Measurements from ENCODE around the gene FZD10.

FZD10 gene

DNA sequence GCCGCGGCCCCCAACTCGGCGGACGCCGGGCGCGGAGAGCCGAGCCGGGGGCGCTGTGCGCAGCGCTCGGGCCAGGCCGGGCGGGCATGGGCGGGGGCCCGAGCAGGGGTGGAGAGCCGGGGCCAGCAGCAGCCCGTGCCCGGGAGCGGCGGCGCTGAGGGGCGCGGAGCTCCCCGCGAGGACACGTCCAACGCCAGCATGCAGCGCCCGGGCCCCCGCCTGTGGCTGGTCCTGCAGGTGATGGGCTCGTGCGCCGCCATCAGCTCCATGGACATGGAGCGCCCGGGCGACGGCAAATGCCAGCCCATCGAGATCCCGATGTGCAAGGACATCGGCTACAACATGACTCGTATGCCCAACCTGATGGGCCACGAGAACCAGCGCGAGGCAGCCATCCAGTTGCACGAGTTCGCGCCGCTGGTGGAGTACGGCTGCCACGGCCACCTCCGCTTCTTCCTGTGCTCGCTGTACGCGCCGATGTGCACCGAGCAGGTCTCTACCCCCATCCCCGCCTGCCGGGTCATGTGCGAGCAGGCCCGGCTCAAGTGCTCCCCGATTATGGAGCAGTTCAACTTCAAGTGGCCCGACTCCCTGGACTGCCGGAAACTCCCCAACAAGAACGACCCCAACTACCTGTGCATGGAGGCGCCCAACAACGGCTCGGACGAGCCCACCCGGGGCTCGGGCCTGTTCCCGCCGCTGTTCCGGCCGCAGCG lies 639 bp downstream of the FZD10 start:
- TF ChIP-seq CSDC2 (CRISPR knock-in tag; IDR thresholded peaks at IDR 0.05) (no peak), ARNTL (CRISPR knock-in tag; IDR thresholded peaks at IDR 0.05; ENCODE audit: borderline replicate concordance, low read depth) (no peak), TOX (CRISPR knock-in tag; IDR thresholded peaks at IDR 0.05; ENCODE audit: borderline replicate concordance) (no peak), PPARA (CRISPR knock-in tag; IDR thresholded peaks at IDR 0.05; ENCODE audit: borderline replicate concordance) (no peak), ZNF565 (CRISPR knock-in tag; conservative IDR thresholded peaks at IDR 0.05; ENCODE audit: low read depth) (no peak), ISL1 (CRISPR knock-in tag; IDR thresholded peaks at IDR 0.05) (no peak), TCF4 (CRISPR knock-in tag; IDR thresholded peaks at IDR 0.05; ENCODE audit: borderline replicate concordance) (no peak), ZC3H10 (CRISPR knock-in tag; IDR thresholded peaks at IDR 0.05) (no peak), ZNF70 (CRISPR knock-in tag; IDR thresholded peaks at IDR 0.05) (no peak), ZFP3 (CRISPR knock-in tag; IDR thresholded peaks at IDR 0.05) (no peak), ZNF8 (CRISPR knock-in tag; IDR thresholded peaks at IDR 0.05) (no peak), CREB5 (CRISPR knock-in tag; IDR thresholded peaks at IDR 0.05; ENCODE audit: low read depth) (no peak)
- TF ChIP-seq, protein P1, sequence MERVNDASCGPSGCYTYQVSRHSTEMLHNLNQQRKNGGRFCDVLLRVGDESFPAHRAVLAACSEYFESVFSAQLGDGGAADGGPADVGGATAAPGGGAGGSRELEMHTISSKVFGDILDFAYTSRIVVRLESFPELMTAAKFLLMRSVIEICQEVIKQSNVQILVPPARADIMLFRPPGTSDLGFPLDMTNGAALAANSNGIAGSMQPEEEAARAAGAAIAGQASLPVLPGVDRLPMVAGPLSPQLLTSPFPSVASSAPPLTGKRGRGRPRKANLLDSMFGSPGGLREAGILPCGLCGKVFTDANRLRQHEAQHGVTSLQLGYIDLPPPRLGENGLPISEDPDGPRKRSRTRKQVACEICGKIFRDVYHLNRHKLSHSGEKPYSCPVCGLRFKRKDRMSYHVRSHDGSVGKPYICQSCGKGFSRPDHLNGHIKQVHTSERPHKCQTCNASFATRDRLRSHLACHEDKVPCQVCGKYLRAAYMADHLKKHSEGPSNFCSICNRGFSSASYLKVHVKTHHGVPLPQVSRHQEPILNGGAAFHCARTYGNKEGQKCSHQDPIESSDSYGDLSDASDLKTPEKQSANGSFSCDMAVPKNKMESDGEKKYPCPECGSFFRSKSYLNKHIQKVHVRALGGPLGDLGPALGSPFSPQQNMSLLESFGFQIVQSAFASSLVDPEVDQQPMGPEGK (CRISPR knock-in tag; IDR thresholded peaks at IDR 0.05; ENCODE audit: borderline replicate concordance): no peak
- TF ChIP-seq, protein P2, sequence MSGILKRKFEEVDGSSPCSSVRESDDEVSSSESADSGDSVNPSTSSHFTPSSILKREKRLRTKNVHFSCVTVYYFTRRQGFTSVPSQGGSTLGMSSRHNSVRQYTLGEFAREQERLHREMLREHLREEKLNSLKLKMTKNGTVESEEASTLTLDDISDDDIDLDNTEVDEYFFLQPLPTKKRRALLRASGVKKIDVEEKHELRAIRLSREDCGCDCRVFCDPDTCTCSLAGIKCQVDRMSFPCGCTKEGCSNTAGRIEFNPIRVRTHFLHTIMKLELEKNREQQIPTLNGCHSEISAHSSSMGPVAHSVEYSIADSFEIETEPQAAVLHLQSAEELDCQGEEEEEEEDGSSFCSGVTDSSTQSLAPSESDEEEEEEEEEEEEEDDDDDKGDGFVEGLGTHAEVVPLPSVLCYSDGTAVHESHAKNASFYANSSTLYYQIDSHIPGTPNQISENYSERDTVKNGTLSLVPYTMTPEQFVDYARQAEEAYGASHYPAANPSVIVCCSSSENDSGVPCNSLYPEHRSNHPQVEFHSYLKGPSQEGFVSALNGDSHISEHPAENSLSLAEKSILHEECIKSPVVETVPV (CRISPR knock-in tag; IDR thresholded peaks at IDR 0.05): no peak
- no peak for ATAC-seq

DNA sequence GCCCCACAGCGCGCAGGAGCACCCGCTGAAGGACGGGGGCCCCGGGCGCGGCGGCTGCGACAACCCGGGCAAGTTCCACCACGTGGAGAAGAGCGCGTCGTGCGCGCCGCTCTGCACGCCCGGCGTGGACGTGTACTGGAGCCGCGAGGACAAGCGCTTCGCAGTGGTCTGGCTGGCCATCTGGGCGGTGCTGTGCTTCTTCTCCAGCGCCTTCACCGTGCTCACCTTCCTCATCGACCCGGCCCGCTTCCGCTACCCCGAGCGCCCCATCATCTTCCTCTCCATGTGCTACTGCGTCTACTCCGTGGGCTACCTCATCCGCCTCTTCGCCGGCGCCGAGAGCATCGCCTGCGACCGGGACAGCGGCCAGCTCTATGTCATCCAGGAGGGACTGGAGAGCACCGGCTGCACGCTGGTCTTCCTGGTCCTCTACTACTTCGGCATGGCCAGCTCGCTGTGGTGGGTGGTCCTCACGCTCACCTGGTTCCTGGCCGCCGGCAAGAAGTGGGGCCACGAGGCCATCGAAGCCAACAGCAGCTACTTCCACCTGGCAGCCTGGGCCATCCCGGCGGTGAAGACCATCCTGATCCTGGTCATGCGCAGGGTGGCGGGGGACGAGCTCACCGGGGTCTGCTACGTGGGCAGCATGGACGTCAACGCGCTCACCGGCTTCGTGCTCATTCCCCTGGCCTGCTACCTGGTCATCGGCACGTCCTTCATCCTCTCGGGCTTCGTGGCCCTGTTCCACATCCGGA lies 1.4 kb downstream of the FZD10 start:
- ATAC-seq: no peak
- TF ChIP-seq ZFP30 (CRISPR knock-in tag; IDR thresholded peaks at IDR 0.05) (no peak), ZNF8 (CRISPR knock-in tag; IDR thresholded peaks at IDR 0.05) (no peak), ZFP3 (CRISPR knock-in tag; IDR thresholded peaks at IDR 0.05) (no peak), BACH2 (CRISPR knock-in tag; IDR thresholded peaks at IDR 0.05; ENCODE audit: borderline replicate concordance) (no peak), ZC3H10 (CRISPR knock-in tag; IDR thresholded peaks at IDR 0.05) (no peak), TCF4 (CRISPR knock-in tag; IDR thresholded peaks at IDR 0.05; ENCODE audit: borderline replicate concordance) (no peak), ZNF70 (CRISPR knock-in tag; IDR thresholded peaks at IDR 0.05) (no peak), ISL1 (CRISPR knock-in tag; IDR thresholded peaks at IDR 0.05) (no peak)
- TF ChIP-seq, protein P1 (CRISPR knock-in tag; IDR thresholded peaks at IDR 0.05; ENCODE audit: borderline replicate concordance): no peak

GRCh38 chr12:130164216-130164542 lies 1.9 kb downstream of the FZD10 start:
- TF ChIP-seq ARNTL (CRISPR knock-in tag; IDR thresholded peaks at IDR 0.05; ENCODE audit: borderline replicate concordance, low read depth) (no peak), CREB5 (CRISPR knock-in tag; IDR thresholded peaks at IDR 0.05; ENCODE audit: low read depth) (no peak), ZNF8 (CRISPR knock-in tag; IDR thresholded peaks at IDR 0.05) (no peak), PPARA (CRISPR knock-in tag; IDR thresholded peaks at IDR 0.05; ENCODE audit: borderline replicate concordance) (no peak), ZFP3 (CRISPR knock-in tag; IDR thresholded peaks at IDR 0.05) (no peak), ESRRG (CRISPR knock-in tag; IDR thresholded peaks at IDR 0.05) (no peak), CSDC2 (CRISPR knock-in tag; IDR thresholded peaks at IDR 0.05) (no peak), ZNF70 (CRISPR knock-in tag; IDR thresholded peaks at IDR 0.05) (no peak), ZC3H10 (CRISPR knock-in tag; IDR thresholded peaks at IDR 0.05) (no peak), BACH2 (CRISPR knock-in tag; IDR thresholded peaks at IDR 0.05; ENCODE audit: borderline replicate concordance) (no peak), TCF4 (CRISPR knock-in tag; IDR thresholded peaks at IDR 0.05; ENCODE audit: borderline replicate concordance) (no peak), ISL1 (CRISPR knock-in tag; IDR thresholded peaks at IDR 0.05) (no peak), OSR1 (CRISPR knock-in tag; IDR thresholded peaks at IDR 0.05) (no peak), ZNF565 (CRISPR knock-in tag; conservative IDR thresholded peaks at IDR 0.05; ENCODE audit: low read depth) (no peak), TOX (CRISPR knock-in tag; IDR thresholded peaks at IDR 0.05; ENCODE audit: borderline replicate concordance) (no peak), RARB (CRISPR knock-in tag; IDR thresholded peaks at IDR 0.05) (no peak)
- TF ChIP-seq, protein P3, sequence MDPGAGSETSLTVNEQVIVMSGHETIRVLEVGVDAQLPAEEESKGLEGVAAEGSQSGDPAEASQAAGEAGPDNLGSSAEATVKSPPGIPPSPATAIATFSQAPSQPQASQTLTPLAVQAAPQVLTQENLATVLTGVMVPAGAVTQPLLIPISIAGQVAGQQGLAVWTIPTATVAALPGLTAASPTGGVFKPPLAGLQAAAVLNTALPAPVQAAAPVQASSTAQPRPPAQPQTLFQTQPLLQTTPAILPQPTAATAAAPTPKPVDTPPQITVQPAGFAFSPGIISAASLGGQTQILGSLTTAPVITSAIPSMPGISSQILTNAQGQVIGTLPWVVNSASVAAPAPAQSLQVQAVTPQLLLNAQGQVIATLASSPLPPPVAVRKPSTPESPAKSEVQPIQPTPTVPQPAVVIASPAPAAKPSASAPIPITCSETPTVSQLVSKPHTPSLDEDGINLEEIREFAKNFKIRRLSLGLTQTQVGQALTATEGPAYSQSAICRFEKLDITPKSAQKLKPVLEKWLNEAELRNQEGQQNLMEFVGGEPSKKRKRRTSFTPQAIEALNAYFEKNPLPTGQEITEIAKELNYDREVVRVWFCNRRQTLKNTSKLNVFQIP (CRISPR knock-in tag; IDR thresholded peaks at IDR 0.05; ENCODE audit: borderline replicate concordance, low read depth): no peak
- TF ChIP-seq, protein P2 (CRISPR knock-in tag; IDR thresholded peaks at IDR 0.05): no peak
- TF ChIP-seq, protein P1 (CRISPR knock-in tag; IDR thresholded peaks at IDR 0.05; ENCODE audit: borderline replicate concordance): no peak
- ATAC-seq: no peak

Measured in SK-N-SH treated with all-trans-retinoic acid at 6 μM for 48 hours (cell line).